RWPE1 (cell line): ENCODE measurements around the gene TNRC6B.

Experiments
- CTCF ChIA-PET: fragments of 350-600 bp; sonication (Branson Sonifier 250); formaldehyde crosslinking; extraction: SDS; loops from one replicate; lab custom pipeline; 2021; lab: Yijun Ruan, JAX
- POLR2A ChIA-PET: fragments of 400-600 bp; formaldehyde crosslinking; extraction: SDS; loops from one replicate; lab custom pipeline; 2020; ENCODE audit warnings: antibody characterized with exemption; ENCODE audit not compliant: low non-redundant PET; lab: Yijun Ruan, JAX
- DNase-seq: peaks from one replicate; pipeline ENCODE4 v3.0.0; 2012; ENCODE audit warnings: low spot score
- H3K27ac ChIP-seq: fragments of 450-650 bp; 2 replicates; pipeline ENCODE4 v1.5.1; 2017
- TF ChIP-seq, protein P1 (sequence below): fragments of 450-650 bp; conservative IDR thresholded peaks from 2 replicates; pipeline ENCODE4 v1.5.1; 2017; ENCODE audit warnings: low read depth, mild to moderate bottlenecking

The TNRC6B gene

DNA sequence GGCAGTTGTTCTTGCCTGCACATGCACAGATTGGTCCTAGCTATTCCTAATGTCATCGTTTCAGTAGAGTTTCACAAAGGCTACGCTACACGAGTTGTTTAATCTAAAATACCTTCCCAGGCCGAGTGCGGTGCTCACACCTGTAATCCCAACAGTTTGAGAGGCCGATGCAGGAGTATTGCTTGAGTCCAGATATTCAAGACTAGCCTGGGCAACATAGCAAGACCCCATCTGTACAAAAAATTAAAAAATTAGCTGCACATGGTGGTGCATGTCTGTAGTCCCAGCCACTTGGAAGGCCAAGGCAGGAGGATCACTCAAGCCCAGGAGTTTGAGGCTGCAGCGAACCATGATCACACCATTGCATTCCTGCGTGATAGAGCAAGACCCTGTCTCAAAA, 56.2 kb downstream of the TNRC6B start:
- POLR2A ChIA-PET, result no interaction called here
- CTCF ChIA-PET, result interaction anchor here (0.5 kb wide), 1 partner anchor 611 kb away, joined by 3 read pairs; no protein-coding TSS in a partner anchor
- no peak overlapping the region for H3K27ac ChIP-seq

DNA sequence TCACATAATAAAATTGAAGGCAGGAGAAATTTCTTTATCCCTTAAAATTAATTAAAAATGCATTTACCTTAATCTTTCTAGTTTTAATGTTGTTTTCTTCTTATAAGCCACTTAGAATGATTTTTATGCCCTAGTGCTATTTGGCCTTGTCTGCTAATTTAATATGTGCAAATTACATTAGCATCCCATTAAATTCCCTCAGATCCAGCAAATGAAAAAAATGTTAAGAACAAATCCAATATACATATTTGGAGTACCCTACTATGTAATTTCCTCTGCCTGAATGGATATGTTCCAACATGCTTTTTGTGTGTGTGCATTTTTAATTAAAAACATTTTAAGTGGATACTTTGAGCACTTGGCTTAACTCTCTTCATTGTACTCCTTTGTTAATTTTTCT, 56.9 kb downstream of the TNRC6B start:
- ChIA-PET POLR2A (no interaction called here), CTCF (no interaction called here)
- no peak overlapping the region for H3K27ac ChIP-seq
- TF ChIP-seq, protein P1, sequence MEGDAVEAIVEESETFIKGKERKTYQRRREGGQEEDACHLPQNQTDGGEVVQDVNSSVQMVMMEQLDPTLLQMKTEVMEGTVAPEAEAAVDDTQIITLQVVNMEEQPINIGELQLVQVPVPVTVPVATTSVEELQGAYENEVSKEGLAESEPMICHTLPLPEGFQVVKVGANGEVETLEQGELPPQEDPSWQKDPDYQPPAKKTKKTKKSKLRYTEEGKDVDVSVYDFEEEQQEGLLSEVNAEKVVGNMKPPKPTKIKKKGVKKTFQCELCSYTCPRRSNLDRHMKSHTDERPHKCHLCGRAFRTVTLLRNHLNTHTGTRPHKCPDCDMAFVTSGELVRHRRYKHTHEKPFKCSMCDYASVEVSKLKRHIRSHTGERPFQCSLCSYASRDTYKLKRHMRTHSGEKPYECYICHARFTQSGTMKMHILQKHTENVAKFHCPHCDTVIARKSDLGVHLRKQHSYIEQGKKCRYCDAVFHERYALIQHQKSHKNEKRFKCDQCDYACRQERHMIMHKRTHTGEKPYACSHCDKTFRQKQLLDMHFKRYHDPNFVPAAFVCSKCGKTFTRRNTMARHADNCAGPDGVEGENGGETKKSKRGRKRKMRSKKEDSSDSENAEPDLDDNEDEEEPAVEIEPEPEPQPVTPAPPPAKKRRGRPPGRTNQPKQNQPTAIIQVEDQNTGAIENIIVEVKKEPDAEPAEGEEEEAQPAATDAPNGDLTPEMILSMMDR, result no peak
- DNase-seq, result no peak

More for the DNA sequence above, 56.2 kb downstream of the TNRC6B start:
- TF ChIP-seq, protein P1, result no peak
- DNase-seq, result no peak

DNA sequence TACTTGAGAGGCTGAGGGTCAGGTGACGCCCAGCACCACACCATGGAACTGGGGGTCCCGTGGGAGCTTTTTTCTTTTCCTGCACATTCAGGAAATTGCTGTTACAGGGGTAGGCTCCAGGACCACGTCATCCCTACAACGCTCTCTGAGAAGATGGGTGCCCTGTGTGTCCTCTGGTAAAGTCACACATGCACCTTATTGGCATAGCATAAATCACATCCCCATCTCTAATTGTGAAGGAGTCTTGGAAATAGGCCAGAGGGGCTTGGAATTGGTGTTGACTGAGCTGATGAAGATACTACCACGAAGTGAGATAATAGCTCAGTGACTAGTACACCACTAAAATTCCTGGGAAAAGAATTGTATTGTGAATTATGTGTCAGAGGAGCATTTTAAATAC, 57.6 kb downstream of the TNRC6B start:
- ChIA-PET CTCF (no interaction called here), POLR2A (no interaction called here)
- no peak for DNase-seq
- no peak overlapping the region for H3K27ac ChIP-seq
- TF ChIP-seq, protein P1, result no peak

DNA sequence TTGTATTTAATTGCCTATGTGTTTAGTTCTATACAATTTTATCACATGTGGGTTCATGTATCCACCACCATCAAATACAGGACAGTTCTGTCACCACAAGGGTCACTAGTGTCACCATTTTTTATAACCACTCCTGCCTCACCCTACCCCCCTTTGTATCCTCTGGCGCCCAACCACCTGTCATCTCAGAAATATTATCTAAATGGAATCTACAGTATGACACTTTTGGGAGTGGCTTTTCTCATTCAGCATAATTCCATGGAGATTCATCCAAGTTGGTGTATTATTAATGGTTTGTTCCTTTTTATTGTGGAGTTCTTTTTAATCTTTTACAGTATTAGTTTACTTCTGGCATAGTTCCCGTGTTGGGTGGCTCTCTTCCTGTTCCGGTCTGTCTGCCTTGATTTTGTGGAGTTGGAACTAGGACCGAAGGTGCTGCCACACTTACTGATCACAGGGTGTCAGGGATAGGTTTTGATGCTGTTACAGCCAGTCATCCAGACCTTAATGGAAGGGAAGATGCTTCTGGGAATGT, 58.5 kb downstream of the TNRC6B start:
- POLR2A ChIA-PET, result no interaction called here
- DNase-seq, result no peak

DNA sequence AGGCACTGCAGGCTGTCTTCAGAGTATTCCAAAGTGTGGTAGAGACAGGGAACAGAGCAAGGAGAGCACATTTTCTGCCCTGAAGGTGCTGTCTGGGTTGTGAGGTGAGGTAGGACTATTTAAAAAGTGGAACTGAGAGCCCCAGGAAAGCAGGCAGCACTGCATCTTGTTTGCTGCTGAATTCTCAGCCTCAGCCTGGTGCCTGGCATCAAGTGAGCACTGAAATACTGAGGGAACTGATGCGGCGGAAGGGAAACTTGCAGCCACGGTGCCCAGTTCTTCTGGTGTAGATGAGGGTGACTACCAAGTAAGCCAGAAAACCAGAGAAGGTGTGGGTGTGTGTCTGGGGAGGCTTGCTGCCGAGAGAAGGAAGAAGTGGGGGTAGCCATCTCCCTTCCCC, 59.5 kb downstream of the TNRC6B start:
- CTCF ChIA-PET, result no interaction called here
- POLR2A ChIA-PET, result no interaction called here
- no peak for DNase-seq
- H3K27ac ChIP-seq, result peak overlapping the region; percentile 87
- TF ChIP-seq, protein P1, result no peak

More for the DNA sequence above, 58.5 kb downstream of the TNRC6B start:
- H3K27ac ChIP-seq, result no peak overlapping the region
- CTCF ChIA-PET, result no interaction called here
- TF ChIP-seq, protein P1, result no peak

DNA sequence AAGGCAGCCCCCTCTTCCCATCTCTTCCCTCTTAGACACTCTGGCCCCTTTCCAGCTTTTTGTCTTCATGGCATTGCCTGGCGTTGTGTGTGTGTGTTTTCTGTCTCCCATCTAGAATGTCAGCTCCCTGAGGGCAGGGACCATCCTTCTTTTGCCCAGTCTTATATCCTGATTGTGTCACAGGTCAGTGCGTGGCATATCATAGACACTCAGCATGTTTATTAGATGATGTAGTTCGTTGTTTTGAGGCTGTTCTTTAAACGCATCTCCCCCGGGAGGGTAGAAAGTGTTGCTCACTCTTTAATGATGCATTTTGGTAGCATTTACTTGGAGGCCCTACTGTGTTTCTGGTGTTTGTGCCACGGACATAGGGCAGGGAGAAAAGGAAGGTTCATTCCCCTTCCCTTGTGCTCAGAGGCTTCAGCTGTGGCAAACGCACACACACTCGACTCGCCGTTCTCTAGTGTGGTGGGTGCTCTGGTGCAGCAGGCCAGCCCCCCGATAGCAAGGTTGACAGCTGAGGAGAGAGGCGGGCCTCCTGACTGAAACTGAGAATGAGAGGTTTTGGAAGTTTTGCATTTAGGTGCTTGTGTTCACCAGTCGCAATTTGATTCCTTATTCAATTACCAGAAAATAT, 60.2 kb downstream of the TNRC6B start:
- no peak for DNase-seq
- peak overlapping the region; percentile 87 for H3K27ac ChIP-seq
- ChIA-PET POLR2A (no interaction called here), CTCF (no interaction called here)
- TF ChIP-seq, protein P1, result no peak
